ENCODE data around the gene MLXIPL. TPM values are rescaled to one million over a fixed set of nuclear protein-coding genes. Genes with fewer than 3 reads are reported as not detected.

MLXIPL gene
- total and polyA plus RNA-seq, 2 of the 8 experiments (the other 6 are each of a cell fraction or from before 2014, with no cell fraction given): 9.4 to 10.6 TPM

- TF ChIP-seq MAX (IDR thresholded peaks at IDR 0.05) (peak; percentile 36; the same call in 1 of the 2 replicates), SUZ12 (IDR thresholded peaks at IDR 0.05; ENCODE audit: low read length) (peak; percentile 55), CEBPB (IDR thresholded peaks at IDR 0.05; ENCODE audit: low read depth, low read length) (peak; percentile 91), CBX8 (IDR thresholded peaks at IDR 0.05; ENCODE audit: borderline replicate concordance, low read depth, low read length) (no peak), RFX5 (IDR thresholded peaks at IDR 0.05; ENCODE audit: borderline replicate concordance, low read depth, low read length) (no peak), EZH2 (IDR thresholded peaks at IDR 0.05; ENCODE audit: low read depth, low read length, severe bottlenecking) (peak; percentile 30), SP1 (IDR thresholded peaks at IDR 0.05; ENCODE audit: low read depth, low read length) (peak; percentile 41; the same call in 1 of the 2 replicates), SP2 (IDR thresholded peaks at IDR 0.05; ENCODE audit: low read length) (no peak), KDM1A (IDR thresholded peaks at IDR 0.05; ENCODE audit: borderline replicate concordance, low read length) (no peak), GABPA (IDR thresholded peaks at IDR 0.05; ENCODE audit: borderline replicate concordance, insufficient read depth, low read length) (no peak; the same call in 1 of the 2 replicates), ASH2L (IDR thresholded peaks at IDR 0.05; ENCODE audit: low read length) (peak; percentile 87), CBX5 (IDR thresholded peaks at IDR 0.05; ENCODE audit: low read depth, low read length) (no peak), HDAC2 (IDR thresholded peaks at IDR 0.05; ENCODE audit: borderline replicate concordance in 1 of 2, low read depth in 2 of 2, low read length in 2 of 2) (peak in 1 of 2 experiments; percentile 22; a peak in 1 of 4 replicates), KDM4A (IDR thresholded peaks at IDR 0.05; ENCODE audit: low read depth, low read length, severe bottlenecking) (peak; percentile 61), CTBP2 (IDR thresholded peaks at IDR 0.05; ENCODE audit: borderline replicate concordance, insufficient read depth, insufficient read length, low read length) (peak; percentile 75), MAFK (IDR thresholded peaks at IDR 0.05; ENCODE audit: low read depth, low read length) (no peak), CHD2 (IDR thresholded peaks at IDR 0.05; ENCODE audit: low read length) (0 out of 2 replicates have a peak, but pooled peaks have one; percentile 26)
Measured at GRCh38 chr7:73622909-73623797, 1.2 kb downstream of the MLXIPL start (continued).
